Measurements from ENCODE around the gene LNP1. TPM values are rescaled to one million over a fixed set of nuclear protein-coding genes. Genes with fewer than 3 reads are reported as not detected.

The LNP1 gene
- total and polyA plus RNA-seq, 2 of the 13 experiments (the other 11 are each of a cell fraction or from before 2014, with no cell fraction given): 3.6 to 7.0 TPM

- TF ChIP-seq TBP (CRISPR knock-in tag; IDR thresholded peaks at IDR 0.05) (0 out of 2 replicates have a peak, but pooled peaks have one; percentile 28), ZNF737 (CRISPR knock-in tag; IDR thresholded peaks at IDR 0.05; ENCODE audit: borderline replicate concordance) (no peak), ZNF557 (CRISPR knock-in tag; IDR thresholded peaks at IDR 0.05) (peak; percentile 87; the same call in 1 of the 2 replicates), GATAD2A (CRISPR knock-in tag; IDR thresholded peaks at IDR 0.05) (peak; percentile 34; the same call in 1 of the 2 replicates), MBNL3 (CRISPR knock-in tag; conservative IDR thresholded peaks at IDR 0.05) (no peak), KMT2A (CRISPR knock-in tag; IDR thresholded peaks at IDR 0.05) (peak; percentile 92), SOX5 (CRISPR knock-in tag; IDR thresholded peaks at IDR 0.05; ENCODE audit: borderline replicate concordance) (no peak), ZBTB42 (CRISPR knock-in tag; IDR thresholded peaks at IDR 0.05) (peak; percentile 100), ZNF746 (CRISPR knock-in tag; IDR thresholded peaks at IDR 0.05) (peak; percentile 66; the same call in 1 of the 2 replicates), NPAS2 (CRISPR knock-in tag; IDR thresholded peaks at IDR 0.05; ENCODE audit: borderline replicate concordance) (no peak), GPN1 (CRISPR knock-in tag; IDR thresholded peaks at IDR 0.05; ENCODE audit: borderline replicate concordance) (no peak), KLF12 (CRISPR knock-in tag; IDR thresholded peaks at IDR 0.05; ENCODE audit: borderline replicate concordance) (peak; percentile 64; the same call in 1 of the 2 replicates), CHD2 (IDR thresholded peaks at IDR 0.05; ENCODE audit: low read depth, low read length) (peak; percentile 68; the same call in 1 of the 2 replicates), SNAI1 (CRISPR knock-in tag; IDR thresholded peaks at IDR 0.05; ENCODE audit: borderline replicate concordance) (peak; percentile 72; the same call in 1 of the 2 replicates)
- TF ChIP-seq, protein P1, sequence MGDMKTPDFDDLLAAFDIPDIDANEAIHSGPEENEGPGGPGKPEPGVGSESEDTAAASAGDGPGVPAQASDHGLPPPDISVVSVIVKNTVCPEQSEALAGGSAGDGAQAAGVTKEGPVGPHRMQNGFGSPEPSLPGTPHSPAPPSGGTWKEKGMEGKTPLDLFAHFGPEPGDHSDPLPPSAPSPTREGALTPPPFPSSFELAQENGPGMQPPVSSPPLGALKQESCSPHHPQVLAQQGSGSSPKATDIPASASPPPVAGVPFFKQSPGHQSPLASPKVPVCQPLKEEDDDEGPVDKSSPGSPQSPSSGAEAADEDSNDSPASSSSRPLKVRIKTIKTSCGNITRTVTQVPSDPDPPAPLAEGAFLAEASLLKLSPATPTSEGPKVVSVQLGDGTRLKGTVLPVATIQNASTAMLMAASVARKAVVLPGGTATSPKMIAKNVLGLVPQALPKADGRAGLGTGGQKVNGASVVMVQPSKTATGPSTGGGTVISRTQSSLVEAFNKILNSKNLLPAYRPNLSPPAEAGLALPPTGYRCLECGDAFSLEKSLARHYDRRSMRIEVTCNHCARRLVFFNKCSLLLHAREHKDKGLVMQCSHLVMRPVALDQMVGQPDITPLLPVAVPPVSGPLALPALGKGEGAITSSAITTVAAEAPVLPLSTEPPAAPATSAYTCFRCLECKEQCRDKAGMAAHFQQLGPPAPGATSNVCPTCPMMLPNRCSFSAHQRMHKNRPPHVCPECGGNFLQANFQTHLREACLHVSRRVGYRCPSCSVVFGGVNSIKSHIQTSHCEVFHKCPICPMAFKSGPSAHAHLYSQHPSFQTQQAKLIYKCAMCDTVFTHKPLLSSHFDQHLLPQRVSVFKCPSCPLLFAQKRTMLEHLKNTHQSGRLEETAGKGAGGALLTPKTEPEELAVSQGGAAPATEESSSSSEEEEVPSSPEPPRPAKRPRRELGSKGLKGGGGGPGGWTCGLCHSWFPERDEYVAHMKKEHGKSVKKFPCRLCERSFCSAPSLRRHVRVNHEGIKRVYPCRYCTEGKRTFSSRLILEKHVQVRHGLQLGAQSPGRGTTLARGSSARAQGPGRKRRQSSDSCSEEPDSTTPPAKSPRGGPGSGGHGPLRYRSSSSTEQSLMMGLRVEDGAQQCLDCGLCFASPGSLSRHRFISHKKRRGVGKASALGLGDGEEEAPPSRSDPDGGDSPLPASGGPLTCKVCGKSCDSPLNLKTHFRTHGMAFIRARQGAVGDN (CRISPR knock-in tag; IDR thresholded peaks at IDR 0.05): peak; percentile 97
- TF ChIP-seq, protein P2, sequence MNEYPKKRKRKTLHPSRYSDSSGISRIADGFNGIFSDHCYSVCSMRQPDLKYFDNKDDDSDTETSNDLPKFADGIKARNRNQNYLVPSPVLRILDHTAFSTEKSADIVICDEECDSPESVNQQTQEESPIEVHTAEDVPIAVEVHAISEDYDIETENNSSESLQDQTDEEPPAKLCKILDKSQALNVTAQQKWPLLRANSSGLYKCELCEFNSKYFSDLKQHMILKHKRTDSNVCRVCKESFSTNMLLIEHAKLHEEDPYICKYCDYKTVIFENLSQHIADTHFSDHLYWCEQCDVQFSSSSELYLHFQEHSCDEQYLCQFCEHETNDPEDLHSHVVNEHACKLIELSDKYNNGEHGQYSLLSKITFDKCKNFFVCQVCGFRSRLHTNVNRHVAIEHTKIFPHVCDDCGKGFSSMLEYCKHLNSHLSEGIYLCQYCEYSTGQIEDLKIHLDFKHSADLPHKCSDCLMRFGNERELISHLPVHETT (CRISPR knock-in tag; conservative IDR thresholded peaks at IDR 0.05): no peak; the same call in 1 of the 2 replicates
- TF ChIP-seq, protein P3, sequence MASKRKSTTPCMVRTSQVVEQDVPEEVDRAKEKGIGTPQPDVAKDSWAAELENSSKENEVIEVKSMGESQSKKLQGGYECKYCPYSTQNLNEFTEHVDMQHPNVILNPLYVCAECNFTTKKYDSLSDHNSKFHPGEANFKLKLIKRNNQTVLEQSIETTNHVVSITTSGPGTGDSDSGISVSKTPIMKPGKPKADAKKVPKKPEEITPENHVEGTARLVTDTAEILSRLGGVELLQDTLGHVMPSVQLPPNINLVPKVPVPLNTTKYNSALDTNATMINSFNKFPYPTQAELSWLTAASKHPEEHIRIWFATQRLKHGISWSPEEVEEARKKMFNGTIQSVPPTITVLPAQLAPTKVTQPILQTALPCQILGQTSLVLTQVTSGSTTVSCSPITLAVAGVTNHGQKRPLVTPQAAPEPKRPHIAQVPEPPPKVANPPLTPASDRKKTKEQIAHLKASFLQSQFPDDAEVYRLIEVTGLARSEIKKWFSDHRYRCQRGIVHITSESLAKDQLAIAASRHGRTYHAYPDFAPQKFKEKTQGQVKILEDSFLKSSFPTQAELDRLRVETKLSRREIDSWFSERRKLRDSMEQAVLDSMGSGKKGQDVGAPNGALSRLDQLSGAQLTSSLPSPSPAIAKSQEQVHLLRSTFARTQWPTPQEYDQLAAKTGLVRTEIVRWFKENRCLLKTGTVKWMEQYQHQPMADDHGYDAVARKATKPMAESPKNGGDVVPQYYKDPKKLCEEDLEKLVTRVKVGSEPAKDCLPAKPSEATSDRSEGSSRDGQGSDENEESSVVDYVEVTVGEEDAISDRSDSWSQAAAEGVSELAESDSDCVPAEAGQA (IDR thresholded peaks at IDR 0.05; ENCODE audit: low read depth): peak; percentile 43
- TF ChIP-seq, protein P3 (CRISPR knock-in tag; IDR thresholded peaks at IDR 0.05; ENCODE audit: borderline replicate concordance): peak; percentile 83; the same call in 1 of the 2 replicates
Measured at GRCh38 chr3:100492059-100493006, 91.0 kb downstream of the LNP1 start, which contains the start of gene TMEM45A (continued).
